ENCODE results near the gene SLC38A10. TPM values are rescaled to one million over a fixed set of nuclear protein-coding genes. Genes with fewer than 3 reads are reported as not detected.

Gene SLC38A10
- total RNA-seq, 1 experiment from 2014 or later = 109 TPM

DNA sequence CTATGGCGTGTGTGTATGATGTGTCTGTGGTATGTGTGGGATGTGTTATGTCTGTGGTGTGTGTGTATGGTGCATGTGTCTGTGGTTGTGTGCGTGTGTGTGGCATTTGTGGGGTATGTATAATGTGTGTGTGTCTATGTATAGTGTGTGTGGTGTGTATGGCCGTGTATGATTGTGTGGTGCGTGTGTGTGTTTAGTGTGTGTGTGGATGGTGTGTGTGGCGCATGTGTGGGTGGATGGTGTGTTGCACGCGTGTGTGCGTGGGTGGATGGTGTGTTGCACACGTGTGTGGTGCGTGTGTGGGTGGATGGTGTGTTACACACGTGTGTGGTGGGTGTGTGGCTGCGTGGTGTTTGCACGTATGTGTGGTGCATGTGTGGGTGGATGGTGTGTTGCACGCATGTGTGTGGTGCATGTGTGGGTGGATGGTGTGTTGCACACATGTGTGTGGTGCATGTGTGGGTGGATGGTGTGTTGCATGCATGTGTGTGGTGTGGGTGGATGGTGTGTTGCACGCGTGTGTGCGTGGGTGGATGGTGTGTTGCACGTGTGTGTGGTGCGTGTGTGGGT lies 5.6 kb upstream of the SLC38A10 start (continued):
- TF ChIP-seq, protein P1, sequence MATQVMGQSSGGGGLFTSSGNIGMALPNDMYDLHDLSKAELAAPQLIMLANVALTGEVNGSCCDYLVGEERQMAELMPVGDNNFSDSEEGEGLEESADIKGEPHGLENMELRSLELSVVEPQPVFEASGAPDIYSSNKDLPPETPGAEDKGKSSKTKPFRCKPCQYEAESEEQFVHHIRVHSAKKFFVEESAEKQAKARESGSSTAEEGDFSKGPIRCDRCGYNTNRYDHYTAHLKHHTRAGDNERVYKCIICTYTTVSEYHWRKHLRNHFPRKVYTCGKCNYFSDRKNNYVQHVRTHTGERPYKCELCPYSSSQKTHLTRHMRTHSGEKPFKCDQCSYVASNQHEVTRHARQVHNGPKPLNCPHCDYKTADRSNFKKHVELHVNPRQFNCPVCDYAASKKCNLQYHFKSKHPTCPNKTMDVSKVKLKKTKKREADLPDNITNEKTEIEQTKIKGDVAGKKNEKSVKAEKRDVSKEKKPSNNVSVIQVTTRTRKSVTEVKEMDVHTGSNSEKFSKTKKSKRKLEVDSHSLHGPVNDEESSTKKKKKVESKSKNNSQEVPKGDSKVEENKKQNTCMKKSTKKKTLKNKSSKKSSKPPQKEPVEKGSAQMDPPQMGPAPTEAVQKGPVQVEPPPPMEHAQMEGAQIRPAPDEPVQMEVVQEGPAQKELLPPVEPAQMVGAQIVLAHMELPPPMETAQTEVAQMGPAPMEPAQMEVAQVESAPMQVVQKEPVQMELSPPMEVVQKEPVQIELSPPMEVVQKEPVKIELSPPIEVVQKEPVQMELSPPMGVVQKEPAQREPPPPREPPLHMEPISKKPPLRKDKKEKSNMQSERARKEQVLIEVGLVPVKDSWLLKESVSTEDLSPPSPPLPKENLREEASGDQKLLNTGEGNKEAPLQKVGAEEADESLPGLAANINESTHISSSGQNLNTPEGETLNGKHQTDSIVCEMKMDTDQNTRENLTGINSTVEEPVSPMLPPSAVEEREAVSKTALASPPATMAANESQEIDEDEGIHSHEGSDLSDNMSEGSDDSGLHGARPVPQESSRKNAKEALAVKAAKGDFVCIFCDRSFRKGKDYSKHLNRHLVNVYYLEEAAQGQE (IDR thresholded peaks at IDR 0.05; ENCODE audit: low read depth) = no peak
- TF ChIP-seq FOSL1 (IDR thresholded peaks at IDR 0.05; ENCODE audit: low read depth) = no peak
- no peak for TF ChIP-seq YY1 (IDR thresholded peaks at IDR 0.05; ENCODE audit: extremely low read depth, insufficient replicate concordance, low read depth, low read length)
- TF ChIP-seq, protein P2, sequence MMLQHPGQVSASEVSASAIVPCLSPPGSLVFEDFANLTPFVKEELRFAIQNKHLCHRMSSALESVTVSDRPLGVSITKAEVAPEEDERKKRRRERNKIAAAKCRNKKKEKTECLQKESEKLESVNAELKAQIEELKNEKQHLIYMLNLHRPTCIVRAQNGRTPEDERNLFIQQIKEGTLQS (IDR thresholded peaks at IDR 0.05) = no peak
- TF ChIP-seq JUND (IDR thresholded peaks at IDR 0.05) = no peak
- no peak for TF ChIP-seq CBX3 (IDR thresholded peaks at IDR 0.05; ENCODE audit: low read depth)

DNA sequence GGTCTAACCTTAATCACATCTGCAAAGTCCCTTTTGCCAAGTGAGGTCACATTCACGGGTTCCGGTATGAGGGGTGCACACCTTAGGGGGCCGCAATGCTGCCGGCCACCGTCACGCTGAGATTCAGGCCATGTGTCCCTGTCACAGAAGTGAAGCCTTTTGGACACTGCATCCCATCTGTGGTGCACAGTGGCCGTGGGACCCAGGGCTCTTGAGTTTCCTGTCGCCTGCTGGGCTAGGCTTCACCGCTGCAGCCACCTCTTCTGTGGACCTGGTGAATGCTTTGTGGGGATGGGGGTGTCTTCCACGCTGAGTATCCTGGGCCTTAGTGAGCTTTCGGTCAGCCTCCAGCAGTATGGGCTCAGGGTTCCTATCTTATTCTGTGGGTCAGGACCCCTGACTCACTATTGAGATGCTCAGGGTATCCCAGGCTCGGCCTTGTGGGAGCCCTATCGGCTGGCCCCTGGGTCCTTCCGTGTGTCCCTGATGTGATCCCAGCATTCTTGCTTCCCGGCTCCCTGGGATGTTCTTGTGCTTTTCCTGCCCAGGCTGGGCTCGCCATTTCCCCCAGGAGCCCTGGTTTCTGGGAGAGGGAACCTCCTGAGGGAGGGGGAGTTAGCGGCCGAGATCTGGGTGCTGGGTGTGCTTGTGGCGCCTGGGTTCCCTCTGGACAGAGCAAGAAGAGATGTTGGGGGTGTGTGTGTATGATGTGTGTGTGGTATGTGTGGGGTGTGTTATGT lies 4.9 kb upstream of the SLC38A10 start:
- Histone ChIP-seq H3K9ac (ENCODE audit: low read length) (no peak overlapping the region), H3K79me2 (ENCODE audit: insufficient read depth, low read length) (no peaks in the 10 kb centered on the region), H3K4me2 (ENCODE audit: low read length) (no peak overlapping the region), H3K27ac (ENCODE audit: low read depth, low read length) (no peak overlapping the region; the same call in 1 of the 2 replicates), H2AFZ (ENCODE audit: low read depth, low read length, poor library complexity, severe bottlenecking) (no peak overlapping the region), H3K9me3 (ENCODE audit: control insufficient read depth in 1 of 2, insufficient read depth in 1 of 2, low read depth in 1 of 2, low read length in 2 of 2) (no peaks in the 10 kb centered on the region), H3K4me3 (replicated peaks in 1 of 2; ENCODE audit: low read depth in 1 of 2, low read length in 2 of 2) (no peak overlapping the region), H3K9me2 (ENCODE audit: insufficient read depth) (no peaks in the 10 kb centered on the region), H3K36me3 (ENCODE audit: control insufficient read depth in 1 of 2, insufficient read depth in 2 of 2, low read length in 2 of 2) (no peaks in the 10 kb centered on the region), H4K20me1 (ENCODE audit: insufficient read depth) (no peaks in the 10 kb centered on the region), H3K27me3 (ENCODE audit: insufficient read depth, low read length) (no peaks in the 10 kb centered on the region), H3K4me1 (ENCODE audit: control insufficient read depth in 1 of 2, insufficient read depth in 2 of 2, low read length in 2 of 2) (peaks cover 10 to 22% of the 10 kb centered on the region in 2 experiments; a peak in 3 of 4 replicates)
- TF ChIP-seq SP1 (IDR thresholded peaks at IDR 0.05; ENCODE audit: low read depth) (no peak), ZNF274 (IDR thresholded peaks at IDR 0.05; ENCODE audit: low read depth, low read length) (no peak), RAD21 (IDR thresholded peaks at IDR 0.05; ENCODE audit: low read depth) (no peak), YY1 (IDR thresholded peaks at IDR 0.05; ENCODE audit: extremely low read depth, insufficient replicate concordance, low read depth, low read length) (no peak), POLR2A (IDR thresholded peaks at IDR 0.05; ENCODE audit: borderline replicate concordance, extremely low read depth, insufficient read depth, insufficient read length) (no peak), EZH2 (IDR thresholded peaks at IDR 0.05) (no peak), ZFX (IDR thresholded peaks at IDR 0.05) (no peak), ELF1 (IDR thresholded peaks at IDR 0.05; ENCODE audit: borderline replicate concordance, low read depth) (no peak), SRF (IDR thresholded peaks at IDR 0.05; ENCODE audit: low read depth) (no peak), SIN3A (IDR thresholded peaks at IDR 0.05; ENCODE audit: low read depth) (no peak), JUND (IDR thresholded peaks at IDR 0.05) (no peak), EGR1 (IDR thresholded peaks at IDR 0.05; ENCODE audit: low read depth) (no peak)
- TF ChIP-seq, protein P2 (IDR thresholded peaks at IDR 0.05) = no peak
- TF ChIP-seq, protein P3, sequence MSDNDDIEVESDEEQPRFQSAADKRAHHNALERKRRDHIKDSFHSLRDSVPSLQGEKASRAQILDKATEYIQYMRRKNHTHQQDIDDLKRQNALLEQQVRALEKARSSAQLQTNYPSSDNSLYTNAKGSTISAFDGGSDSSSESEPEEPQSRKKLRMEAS (IDR thresholded peaks at IDR 0.05) = no peak
- no peak for ATAC-seq
- RAD21 ChIA-PET (ENCODE audit: low non-redundant PET in 1 of 2, low total read pairs in 2 of 2, uncharacterized antibody in 2 of 2, unreplicated experiment in 2 of 2) = no interaction called here
- CTCF ChIA-PET = interaction anchor here (2.2 kb wide), 1 partner anchor 9 kb away, joined by 10 read pairs; no protein-coding TSS in a partner anchor
- POLR2A ChIA-PET = no interaction called here
- DNase-seq (ENCODE audit: low read depth, low spot score) = no peak
- no TSS peak for BruUV-seq (replicated peaks)
- intact Hi-C loops (cut with micrococcal nuclease) = loop anchor here (5.0 kb wide), 1 partner anchor 187 kb away; no protein-coding TSS in a partner anchor
